GM21723 (cell line): ENCODE data around the gene LBP.
"Not testable (repeated sequence)": the region's sequence is repeated elsewhere in the genome, so short reads cannot be mapped to it uniquely, and the experiment has no call there.

Experiments
- ATAC-seq: cut with Tn5 transposase; IDR thresholded peaks from one replicate; pipeline ENCODE4 v1.9.1; 2021; ENCODE audit warnings: mild to moderate bottlenecking, moderate library complexity; ENCODE audit not compliant: unreplicated experiment

The LBP gene

DNA sequence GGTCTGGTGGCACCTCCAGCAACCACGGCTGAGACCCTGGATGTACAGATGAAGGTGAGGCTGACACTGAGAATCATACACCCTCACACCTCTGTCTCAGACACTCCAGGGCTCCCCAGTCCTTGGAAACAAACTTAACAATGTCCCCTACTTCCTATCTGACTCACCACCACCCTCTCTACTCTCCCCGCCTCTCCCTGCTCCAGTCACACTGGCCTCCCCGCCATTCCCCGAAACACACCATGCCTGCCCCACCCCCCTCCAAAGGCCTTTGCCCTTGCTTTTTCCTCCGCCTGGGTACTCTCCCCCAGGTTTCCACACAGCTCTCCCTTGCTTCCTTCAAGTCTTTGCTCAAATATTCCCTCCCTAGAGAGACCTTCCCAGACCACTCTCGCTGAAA lies 26.1 kb upstream of the LBP start:
- no peak for ATAC-seq

DNA sequence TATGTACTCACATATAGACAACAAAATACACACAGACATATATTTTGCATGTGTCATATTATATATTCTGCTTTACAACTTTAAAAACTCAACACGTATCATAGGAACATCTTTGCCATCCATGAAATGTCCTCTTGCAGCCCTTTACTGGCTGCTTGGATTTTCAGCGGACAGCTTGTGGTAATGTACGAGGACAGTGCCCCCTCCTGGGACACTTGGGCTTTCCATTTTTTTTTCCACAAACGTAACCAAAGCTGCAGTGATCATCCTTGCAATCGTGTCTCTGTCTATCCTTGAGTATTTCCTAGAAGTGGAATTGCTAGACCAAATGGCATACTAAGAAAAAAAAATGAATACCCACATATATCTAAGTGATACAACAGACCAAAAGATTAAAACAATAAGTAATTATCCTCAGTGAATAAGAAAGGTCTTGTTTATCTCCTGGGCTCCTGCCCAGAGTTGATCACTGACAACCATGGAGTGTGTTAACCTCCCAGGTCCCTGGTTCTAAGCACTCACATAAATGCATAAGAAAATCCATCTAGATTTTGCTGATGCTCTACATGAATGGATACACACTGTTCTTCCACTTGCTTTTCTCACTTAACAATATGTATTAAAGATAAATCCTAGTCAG lies 24.2 kb upstream of the LBP start:
- ATAC-seq, result no peak

DNA sequence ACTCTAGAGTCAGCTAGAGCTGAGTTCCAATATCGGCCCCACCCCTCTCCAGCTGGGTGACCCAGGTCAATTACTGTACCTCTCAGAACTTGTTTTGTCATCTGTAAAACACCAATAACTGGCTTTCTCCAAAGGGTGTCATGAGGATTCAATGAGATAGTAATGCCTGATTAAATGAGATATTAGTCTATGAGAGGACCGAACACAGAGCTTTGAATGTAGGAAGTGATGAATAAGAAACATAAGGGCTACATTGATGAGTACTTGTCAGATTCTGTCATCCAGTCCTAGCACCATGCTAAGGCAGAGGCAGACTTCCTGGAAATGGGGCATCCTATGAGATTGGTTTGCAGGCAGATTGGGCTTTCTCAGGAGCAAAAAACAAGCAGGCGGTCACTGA lies 22.1 kb upstream of the LBP start:
- ATAC-seq, result no peak

DNA sequence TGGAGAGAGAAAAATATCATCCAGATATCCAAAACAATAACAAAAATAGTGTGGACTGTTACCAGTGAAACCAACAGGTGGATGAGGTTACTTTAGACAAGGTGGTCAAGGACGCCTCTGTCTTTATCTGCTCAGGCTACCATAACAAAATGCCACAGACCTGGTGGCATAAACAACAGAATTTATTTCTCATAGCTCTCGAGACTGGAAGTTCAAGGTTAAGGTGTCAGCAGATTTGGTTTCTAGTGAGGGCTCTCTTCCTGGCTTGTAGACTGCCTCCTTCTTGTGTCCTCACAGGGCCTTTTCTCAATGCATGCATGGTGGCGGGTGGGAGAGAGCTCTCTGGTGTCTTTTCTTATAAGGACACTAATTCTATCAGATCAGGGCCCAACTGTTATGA lies 21.1 kb upstream of the LBP start:
- no peak for ATAC-seq

DNA sequence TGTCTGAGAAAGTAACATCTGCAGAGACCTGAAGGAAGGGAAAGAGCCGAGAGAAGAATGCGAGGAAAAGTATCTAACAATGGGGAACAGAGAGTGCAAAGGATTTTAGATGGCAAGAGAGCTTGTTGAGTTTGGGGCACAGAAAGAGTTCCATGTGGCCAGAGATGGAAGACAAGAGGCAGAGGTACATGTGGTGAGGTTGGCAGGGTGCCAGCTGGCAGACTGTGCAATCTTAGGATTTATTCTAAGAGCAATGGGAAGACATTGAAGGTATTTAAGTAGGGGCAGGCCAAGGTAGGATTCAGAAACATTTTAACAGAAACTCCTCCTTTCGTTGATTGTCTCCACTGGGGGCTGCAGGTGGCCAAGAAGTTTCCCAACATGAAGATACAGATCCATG lies 20.4 kb upstream of the LBP start:
- ATAC-seq, result no peak

DNA sequence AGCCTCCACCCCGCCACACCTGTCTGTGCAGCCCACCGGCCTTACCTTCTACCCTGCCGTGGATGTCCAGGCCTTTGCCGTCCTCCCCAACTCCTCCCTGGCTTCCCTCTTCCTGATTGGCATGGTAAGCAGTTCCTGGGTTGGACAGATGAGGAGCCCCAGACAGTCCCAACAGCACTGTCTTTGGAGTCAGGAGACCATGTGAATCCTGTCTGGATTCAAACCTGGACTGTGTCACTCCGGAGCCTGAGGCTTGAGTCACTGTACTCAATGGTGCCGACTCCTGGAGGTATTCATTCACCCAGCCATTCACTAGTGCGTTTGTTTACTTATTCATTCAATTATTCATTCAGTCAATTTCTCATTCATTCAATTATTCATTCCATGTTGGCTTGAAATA lies 20.0 kb upstream of the LBP start:
- no peak for ATAC-seq

DNA sequence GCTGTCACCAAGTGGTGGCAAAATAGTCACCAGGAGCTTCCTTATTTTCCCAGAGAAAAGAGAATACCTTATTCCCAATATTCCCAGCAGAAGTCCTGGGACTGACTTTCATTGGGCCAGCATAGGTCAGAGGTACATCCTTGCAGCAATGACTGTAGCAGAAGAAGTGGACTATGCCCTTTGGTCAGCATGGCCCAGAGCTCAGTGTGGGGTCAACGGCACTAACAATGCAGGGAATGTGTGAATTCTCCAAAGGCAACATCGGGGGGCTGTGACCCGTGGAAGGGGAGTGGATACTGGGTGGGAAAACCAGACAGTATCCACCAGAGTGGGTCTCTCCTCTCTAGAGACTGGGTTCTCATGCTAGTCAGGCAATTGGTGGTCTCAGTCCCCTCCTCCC lies 15.6 kb upstream of the LBP start:
- ATAC-seq, result no peak

DNA sequence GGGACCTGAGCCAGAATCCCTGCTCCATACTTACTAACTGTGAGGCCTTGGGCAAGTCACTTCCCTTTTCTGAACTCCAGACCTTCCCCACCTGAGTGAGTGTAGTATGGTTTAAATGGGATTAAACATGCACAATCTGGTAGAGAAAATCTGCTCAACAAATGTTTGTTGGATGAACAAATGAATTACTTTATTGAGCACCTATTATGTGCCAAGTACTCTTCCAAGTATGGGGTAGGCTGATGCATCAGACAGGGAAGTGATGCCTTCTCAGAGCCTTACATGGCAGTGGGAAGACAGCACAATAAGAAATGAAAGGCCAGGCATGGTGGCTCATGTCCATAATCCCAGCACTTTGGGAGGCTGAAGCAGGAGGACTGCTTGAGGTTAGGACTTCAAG lies 15.0 kb upstream of the LBP start:
- ATAC-seq, result no peak

DNA sequence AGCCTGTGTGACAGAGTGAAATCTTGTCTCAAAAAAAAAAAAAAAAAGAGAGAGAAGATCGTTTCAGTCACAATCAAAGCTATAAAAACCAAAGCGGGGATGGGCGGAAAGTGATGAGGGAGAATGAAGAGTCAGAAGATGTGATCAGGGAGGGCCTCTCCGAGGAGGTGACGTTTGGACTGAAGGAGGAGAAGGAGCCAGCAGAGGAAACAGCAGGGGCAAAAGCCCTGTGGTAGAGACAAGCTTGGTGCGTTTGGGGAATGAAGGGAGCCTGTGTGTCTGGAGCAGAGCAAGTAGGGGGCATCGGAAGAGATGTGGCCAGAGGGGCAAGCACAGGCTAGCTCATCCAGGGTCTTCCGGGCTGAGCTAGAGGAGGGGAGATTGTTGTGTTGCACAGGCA lies 14.5 kb upstream of the LBP start:
- no peak for ATAC-seq

DNA sequence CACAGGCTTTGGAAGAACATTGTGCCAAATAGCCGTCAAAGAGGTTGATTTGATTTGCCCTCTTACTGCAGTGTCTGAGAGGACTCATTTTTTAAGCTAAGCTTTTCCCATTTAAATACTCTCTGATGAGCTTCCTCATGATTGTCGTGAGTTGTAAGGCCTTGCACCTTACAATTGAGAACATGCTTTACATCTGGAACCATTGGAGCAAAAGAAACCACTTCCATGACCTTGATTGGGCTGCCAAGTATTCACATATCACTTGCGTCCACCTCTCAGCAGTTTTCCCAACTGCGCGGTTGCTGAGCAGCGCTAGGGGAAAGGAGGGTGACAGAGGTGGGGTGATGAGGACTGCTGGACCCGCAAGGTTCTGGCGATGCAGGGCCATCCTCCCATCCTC lies 12.3 kb upstream of the LBP start:
- no peak for ATAC-seq

DNA sequence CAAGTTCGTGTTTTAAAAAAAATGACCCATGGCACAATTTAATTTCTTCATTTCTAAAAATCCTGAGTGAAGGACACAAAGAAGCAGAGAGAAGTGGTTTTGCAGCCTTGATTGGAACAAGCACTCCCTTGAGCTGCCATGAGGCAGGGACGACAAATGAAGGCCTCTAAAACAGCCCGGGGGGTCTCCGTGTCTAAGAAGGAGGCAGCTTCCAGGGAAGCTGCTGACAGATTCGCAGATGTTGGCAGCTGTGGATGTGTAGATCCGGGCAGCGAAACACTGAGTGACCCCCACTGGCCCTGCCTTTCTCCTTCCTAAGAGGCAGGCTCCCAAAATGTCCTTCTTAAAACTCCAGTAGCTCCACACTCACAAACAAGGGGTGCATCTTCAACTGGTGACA lies 9.6 kb upstream of the LBP start:
- ATAC-seq, result no peak

DNA sequence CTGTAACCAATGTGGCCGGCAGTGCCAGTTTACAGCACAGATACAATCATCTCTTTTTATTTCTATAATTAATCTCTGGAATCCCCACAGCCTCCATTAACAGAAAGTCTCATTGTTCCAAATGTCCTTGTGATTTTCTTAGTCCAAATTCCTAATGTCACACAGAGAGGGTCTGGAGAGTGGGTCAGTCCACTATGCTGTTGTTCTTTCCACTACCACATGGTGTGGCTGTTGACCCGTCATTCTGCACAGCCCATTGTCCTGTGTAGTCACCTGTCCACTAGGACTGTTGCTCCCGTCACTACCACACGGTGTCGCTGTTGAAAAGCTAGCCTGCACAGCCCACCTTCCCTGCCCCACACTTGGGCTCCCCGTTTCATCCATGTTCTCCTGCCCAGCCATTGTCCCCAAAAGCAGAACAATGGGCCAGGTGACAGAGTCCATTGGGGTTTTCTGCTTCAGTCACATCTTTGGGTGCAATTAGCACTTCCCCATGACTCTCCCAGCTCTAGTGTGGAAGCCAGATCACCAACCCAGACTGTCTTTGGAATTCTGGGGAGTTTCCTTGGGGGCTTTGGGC lies 8.6 kb upstream of the LBP start:
- no peak for ATAC-seq

DNA sequence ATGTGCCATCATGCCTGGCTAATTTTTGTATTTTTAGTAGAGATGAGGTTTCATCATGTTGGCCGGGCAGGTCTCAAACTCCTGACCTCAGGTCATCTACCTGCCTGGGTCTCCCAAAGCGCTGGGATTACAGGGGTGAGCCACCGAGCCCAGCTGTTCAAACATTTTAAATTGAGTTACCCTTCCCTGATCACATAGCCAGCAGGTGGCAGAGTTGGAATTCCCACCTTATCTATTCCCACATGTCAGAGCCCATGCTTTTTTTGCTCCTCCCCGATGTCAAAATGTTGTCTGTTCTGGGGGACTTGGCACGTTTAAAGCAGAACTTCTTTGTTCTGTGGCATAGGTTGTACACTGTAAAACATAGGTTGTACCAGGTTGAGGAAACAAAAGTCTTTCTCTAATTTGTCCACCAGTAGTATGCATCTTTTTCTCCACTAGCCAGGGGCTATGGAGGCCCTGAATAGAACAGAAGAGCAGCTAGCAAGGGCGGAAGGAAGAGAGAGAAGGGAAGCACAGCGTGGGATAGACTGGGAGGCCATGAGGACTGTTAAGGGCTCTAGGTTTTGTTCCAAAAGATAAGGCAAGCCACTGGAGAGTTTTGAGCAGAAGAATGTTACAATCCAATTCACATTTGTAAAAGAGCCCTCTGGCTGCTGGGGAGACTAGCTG lies 7.3 kb upstream of the LBP start:
- ATAC-seq, result no peak

DNA sequence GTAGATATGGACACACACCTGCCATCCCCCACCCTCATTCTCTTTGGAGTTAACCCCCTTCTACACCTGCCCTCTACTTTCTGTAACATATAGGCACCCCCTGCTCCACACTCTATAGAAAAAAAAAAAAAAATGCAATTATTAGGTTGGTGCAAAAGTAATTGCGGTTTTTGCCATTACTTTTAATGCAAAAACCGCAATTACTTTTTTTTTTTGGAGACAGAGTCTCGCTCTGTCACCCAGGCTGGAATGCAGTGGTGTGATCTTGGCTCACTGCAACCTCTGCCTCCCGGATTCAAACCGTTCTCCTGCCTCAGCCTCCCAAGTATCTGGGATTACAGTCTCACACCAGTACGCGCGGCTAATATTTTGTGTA lies 6.8 kb upstream of the LBP start:
- ATAC-seq, result not testable (repeated sequence)

DNA sequence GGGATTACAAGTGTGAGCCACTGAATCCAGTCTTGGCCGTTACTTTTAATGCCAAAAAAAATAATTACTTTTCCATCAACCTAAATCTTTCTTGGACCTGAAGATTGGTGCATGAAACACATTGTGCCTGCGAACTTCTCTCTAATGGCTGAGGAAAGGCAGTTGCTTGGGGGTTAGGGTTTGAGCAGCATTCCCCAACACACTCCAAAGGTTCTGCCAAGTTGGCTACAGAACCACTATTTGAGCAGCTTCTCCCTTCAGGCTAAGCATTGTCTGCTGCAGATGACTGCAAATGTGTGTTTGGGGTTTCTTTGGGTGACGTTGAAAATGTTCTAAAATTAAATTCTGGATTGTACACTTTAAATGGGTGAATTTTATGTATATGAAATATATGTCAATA lies 6.3 kb upstream of the LBP start:
- ATAC-seq, result no peak

DNA sequence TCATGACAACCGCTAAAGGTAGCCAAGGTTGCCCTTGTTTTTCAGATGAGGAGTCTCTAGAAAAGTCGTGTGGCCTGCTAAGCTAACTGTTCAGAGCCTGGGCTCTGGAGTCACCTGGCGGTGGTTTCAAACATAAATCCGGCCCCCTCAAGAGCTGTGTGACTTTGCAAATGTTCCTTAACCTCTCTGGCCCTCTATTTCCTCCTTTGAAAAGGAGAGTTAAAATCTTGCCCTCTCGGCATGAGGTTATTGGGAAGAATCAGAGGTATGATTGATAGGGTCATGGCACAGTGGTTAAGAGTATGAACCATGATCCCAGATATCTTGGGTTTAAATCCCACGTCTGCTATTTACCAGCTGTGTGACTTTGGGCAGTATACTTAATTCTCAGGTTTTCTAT lies 5.6 kb upstream of the LBP start:
- ATAC-seq, result no peak

DNA sequence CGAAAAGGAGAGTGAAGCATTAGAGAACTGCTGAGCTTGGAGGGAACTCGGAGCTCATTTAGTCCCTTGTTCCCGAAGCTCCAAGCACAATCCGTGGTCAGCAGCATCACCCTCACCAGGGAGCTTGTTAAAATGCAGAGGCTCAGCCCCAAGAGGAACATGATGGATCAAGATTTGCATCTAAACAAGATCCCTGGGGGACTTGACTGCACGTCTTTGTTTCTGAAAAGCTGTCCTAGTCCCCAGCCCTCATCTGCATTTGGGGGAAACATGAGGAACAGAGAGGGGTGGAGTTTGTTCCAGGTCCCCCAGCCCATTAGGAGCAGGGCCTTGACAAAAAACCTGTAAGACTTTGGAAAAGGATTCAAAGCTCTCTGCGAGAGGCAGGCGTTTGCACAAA lies 4.1 kb upstream of the LBP start:
- ATAC-seq, result no peak

DNA sequence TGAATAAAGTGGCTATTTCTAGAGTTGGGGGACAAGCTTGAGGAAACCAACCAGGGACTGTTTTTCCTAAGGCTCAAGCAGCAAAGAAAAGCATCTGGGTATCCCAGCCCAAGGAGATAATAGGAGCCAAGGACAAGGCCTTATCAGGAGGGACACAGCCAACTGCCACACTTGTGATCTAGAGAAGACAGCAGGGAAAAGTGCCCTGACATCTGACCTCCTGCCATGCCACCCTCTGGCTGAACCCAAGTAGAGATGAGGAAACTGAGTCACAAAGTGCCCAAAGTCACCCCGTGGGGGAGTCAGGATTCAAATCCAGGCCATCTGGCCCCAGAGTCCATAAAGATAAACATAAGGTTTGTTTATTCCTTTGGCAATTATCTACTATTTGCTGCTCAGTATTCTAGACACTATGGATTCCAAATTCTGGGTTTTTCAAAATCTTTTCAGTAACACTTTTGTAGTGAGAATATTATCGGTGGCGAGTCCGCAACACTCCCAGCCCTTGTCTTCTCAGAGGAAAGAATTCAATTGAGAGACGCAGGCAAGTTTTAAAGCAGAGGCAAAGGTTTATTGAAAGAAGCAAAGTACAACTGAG lies 3.5 kb upstream of the LBP start:
- no peak for ATAC-seq

DNA sequence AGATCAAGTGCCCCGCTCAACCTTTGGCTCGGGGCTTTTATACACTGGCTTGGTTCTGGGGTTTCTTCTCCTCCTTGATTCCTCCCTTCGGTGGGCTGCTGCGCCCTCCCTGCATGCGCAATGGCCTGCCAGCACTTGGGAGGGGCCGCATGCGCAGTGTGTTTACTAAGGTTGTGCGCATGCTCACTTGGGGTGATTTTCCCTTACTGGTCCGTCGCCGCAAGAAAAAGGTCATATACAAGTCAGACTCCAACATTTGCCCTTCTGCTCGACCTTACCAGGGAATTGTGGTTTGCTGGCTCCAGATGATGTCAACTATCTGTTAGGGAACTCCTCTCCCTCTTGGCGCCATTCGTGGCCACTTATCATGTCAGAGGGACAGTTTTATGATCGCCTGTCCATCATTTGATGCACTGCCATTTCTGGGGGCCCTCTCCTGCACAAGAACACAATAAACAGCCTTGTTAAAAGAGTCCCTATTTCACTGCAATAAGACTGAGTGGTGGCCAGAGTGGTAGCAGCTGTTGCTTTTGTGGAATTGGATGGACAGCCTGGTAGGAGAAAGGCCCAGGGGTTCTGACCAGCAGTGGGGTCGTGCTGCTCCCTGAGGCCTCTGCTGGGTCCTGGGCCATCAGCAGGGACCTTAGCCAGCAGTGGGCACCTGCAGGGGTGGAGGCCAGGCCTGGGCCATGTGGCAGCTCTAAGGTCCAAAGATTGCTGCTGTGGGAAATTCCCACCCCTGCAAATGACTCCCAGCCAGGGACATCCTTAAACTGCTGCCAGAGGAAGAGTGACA lies 2.8 kb upstream of the LBP start:
- ATAC-seq, result no peak

DNA sequence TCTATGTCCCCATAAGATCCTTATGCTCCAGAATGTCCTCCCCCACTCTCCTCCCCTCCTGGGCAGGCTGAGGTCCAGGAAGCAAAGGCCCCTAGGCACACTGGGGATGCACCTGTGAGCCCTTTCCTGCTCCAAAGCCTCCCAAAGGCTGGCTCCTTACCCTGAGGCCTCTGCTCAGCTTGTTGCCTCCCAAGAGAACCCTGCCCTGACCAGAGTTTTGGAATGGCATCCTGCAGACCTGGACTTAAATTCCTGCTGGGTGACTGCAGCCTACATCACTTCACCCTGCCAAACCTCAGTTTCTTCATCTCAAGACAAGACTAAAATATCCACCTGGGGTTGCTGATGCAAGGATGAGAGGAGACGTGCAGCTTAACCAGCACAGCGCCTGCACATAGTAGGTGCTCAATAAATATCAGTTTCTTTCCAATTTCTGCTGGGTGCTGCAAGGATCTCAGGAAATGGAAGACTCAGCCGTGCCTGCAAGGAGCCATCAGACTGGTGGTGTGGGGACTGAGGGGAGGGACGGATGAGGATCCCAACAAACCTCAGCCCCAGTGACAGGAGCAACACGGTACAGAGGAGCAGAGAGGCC lies 2.1 kb upstream of the LBP start:
- ATAC-seq, result no peak

DNA sequence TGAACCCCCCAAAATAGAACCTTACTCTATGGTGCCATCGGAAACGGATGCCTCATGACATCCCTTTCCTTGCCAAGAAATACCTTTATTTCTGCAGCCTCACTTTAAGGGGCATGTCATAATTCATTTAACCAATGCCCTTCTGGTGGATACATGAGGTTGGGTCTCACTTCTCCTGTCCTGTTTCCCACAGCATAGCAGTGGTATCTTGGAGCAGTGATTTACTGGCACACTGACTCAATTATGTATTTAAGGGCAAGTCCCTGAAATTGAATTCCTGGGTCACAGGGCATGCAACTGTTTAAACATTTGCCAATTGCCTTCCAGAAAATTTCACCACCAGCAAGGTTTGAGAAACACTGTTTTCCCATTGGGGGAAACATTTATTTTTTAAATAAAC lies 639 bp upstream of the LBP start:
- no peak for ATAC-seq
